GM13976 (cell line): ENCODE data around the gene IGFBP1.

Experiments used
- DNase-seq: peaks from one replicate; pipeline ENCODE4 v3.0.0; 2012; ENCODE audit warnings: low spot score
- in situ Hi-C: fragments of 300-500 bp; cut with MboI; formaldehyde crosslinking; loops from one replicate; pipeline ENCODE4 v1.12.0; 2022; ENCODE audit warnings: low sequenced_read_pairs, mixed read lengths, inconsistent platforms; ENCODE audit not compliant: unreplicated experiment
- TF ChIP-seq, protein P1 (sequence below): IDR thresholded peaks from 2 replicates; pipeline ENCODE4 v1.5.1; 2012; ENCODE audit warnings: borderline replicate concordance, mild to moderate bottlenecking; ENCODE audit not compliant: insufficient read depth; ENCODE audit errors: extremely low read depth, missing control alignments, control extremely low read depth

IGFBP1 gene

DNA sequence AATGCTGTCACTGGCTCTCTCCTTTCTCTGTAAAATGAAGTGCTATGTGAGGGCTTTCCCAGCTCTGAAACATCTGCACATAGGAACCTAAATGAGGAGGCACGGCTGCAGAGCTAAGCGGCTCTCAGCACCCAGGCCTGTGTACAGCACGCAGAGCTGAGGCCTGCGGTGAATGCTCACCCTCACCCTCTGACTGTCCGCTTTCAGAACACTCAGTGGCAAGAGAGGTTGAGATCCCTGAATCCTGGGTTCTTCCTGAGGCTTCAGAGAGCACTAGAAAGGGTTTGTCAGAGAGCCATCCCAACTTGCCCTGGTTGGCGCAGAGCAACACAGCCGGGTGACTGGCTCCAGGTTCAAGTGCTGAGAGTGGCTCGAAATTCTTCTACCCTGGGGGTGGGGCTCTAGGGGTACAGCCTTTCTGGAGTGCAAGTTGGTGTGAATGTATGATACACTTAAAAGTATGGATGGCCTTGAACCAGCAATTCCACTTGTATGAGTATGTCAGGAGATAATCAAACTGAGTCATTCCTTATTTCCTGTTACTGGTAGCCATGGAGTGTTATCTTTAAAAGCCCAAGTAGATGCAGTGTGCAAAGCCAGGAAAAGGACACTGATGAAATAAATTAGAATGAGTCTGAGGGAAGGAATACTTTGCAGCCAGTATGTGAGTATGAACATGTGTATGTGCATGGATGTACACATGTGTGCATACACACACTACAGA, 13.7 kb upstream of the IGFBP1 start:
- in situ Hi-C loops: loop anchor here (25.0 kb wide), 1 partner anchor 712 kb away; the partner anchor contains the start of gene RAMP3
- DNase-seq: no peak
- TF ChIP-seq, protein P1, sequence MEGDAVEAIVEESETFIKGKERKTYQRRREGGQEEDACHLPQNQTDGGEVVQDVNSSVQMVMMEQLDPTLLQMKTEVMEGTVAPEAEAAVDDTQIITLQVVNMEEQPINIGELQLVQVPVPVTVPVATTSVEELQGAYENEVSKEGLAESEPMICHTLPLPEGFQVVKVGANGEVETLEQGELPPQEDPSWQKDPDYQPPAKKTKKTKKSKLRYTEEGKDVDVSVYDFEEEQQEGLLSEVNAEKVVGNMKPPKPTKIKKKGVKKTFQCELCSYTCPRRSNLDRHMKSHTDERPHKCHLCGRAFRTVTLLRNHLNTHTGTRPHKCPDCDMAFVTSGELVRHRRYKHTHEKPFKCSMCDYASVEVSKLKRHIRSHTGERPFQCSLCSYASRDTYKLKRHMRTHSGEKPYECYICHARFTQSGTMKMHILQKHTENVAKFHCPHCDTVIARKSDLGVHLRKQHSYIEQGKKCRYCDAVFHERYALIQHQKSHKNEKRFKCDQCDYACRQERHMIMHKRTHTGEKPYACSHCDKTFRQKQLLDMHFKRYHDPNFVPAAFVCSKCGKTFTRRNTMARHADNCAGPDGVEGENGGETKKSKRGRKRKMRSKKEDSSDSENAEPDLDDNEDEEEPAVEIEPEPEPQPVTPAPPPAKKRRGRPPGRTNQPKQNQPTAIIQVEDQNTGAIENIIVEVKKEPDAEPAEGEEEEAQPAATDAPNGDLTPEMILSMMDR: no peak

DNA sequence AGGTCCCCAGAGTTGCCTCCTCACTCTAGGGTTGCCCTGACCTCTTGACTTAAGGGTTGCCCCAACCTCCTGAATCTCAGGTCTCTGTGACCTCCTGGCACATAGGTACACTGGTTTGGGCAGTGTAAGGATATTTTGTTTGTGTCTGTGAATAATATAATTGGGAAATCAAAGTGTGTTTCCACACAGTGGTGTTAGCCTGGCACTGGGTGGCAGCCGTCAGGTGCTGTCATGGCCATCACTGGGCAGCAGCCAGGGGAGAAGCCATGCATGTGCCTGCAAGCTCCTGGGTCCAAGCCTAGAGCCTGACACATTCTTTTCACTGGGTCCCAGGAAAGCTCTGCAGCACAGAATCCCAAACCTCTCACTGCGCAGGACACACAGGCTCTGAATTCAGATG, 11.8 kb upstream of the IGFBP1 start:
- in situ Hi-C loops: no loop called here
- no peak for DNase-seq
- TF ChIP-seq, protein P1: no peak

DNA sequence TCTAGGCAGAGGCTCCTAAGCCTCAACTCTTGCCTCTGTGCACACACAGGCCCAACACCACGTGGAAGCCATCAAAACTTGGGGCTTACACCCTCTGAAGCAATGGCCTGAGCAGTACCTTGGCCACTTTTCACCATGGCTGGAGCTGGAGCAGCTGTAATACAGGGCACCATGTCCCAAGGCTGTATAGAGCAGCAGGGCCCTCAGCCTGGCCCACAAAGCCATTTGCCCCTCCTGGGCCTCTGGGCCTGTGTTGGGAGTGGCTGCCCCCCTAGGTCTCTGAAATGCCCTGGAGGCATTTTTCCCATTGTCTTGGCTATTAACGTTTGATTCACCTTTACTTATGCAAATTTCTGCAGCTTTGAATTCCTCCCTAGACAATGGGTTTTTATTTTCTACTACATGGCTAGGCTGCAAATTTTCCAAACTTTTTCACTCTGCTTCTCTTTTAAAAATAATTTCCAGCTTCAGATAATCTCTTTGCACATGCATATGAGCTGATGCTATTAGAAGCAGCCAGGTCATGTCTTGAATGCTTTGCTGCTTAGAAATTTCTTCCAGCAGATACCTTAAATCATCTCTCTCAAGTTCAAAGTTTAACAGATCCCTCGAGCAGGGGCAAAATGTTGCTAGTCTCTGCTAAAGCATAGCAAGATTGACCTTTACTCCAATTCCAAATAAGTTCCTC, 9.7 kb upstream of the IGFBP1 start:
- in situ Hi-C loops: no loop called here
- no peak for DNase-seq
- TF ChIP-seq, protein P1: no peak

GRCh38 chr7:45880433-45880860, 7.8 kb upstream of the IGFBP1 start:
- in situ Hi-C loops: no loop called here
- DNase-seq: no peak
- TF ChIP-seq, protein P1: no peak

DNA sequence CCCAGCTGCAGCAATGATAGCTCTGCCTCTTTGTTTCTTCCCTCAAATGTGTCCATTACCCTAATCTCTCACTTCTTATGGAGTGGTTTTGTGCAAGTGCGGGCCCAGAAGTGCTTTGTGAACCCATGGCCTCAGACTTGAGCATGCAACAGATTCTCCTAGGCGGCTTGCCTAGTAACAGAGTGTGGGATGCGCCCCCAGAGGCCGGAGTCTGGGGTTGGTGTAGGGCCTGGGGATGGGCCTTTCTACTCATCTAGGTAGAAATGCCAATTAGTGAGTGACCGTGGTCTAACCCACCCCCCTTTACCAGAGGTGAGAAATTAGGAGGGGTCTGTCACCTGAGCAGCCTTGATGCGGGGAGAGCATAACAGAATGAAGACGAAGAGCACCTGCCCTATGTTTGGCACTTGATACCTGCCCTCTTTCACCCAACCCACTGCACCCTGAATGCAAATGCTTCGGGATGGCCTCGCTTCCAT, 7.0 kb upstream of the IGFBP1 start:
- in situ Hi-C loops: no loop called here

DNA sequence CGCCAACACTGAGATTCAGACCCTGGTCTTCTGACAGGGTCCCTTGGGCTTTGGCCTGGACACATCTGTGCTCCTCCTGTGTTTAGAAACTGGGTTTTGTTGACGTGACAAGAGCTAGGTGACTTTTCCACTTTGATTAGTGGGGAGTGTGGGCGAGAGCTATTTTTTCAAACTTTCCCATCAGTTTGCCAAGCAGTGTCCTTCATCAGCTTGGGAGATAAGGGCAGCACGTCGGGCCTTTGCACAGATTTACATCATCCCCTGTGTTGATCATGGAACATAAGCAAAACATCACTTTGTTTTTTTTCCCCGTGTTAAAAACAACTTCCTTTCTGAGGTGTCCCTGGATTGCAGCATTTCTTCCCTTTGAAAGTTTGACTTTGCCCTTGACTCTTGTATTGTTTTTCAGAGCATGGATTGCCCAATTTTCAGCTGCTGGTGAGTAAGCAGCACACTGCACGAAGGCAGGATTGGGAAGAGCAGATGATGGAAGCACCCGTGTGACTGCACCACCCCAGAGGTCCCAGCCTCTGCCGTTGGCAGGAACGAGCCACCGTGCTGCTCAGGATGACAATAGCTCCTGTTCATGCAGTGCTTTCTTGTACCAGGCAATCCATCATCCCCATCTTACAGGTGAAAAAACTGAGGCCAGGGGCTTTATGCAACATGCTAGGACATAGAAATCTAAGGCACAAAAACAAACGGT, 6.4 kb upstream of the IGFBP1 start:
- in situ Hi-C loops: no loop called here
- TF ChIP-seq, protein P1: no peak
- DNase-seq: no peak

More for the DNA sequence above, 7.0 kb upstream of the IGFBP1 start:
- no peak for DNase-seq
- TF ChIP-seq, protein P1: no peak
